Hepatocyte (in vitro differentiated cells): ENCODE results near the gene EPC1. TPM values are rescaled to one million over a fixed set of nuclear protein-coding genes. Genes with fewer than 3 reads are reported as not detected.

ENCODE experiments used
- DNase-seq: peaks from one replicate; pipeline ENCODE4 v3.0.0-alpha.2; 2016; ENCODE audit warnings: low spot score
- H2AFZ ChIP-seq: fragments of 200-600 bp; sonication (generic); 2 replicates; pipeline ENCODE4 v1.6.0; 2016; ENCODE audit warnings: antibody characterized with exemption, mild to moderate bottlenecking
- H3K27ac ChIP-seq: fragments of 200-600 bp; sonication (generic); 2 replicates; pipeline ENCODE4 v1.5.1; 2016; ENCODE audit warnings: mild to moderate bottlenecking
- H3K27me3 ChIP-seq: fragments of 200-600 bp; sonication (generic); 2 replicates; pipeline ENCODE4 v1.6.1; 2016
- H3K36me3 ChIP-seq: fragments of 200-600 bp; sonication (generic); replicated peaks from 2 replicates; pipeline ENCODE4 v1.5.1; 2016; ENCODE audit warnings: low read depth; ENCODE audit not compliant: insufficient read depth
- H3K4me1 ChIP-seq: fragments of 200-600 bp; sonication (generic); 2 replicates; pipeline ENCODE4 v1.5.1; 2016; ENCODE audit warnings: mild to moderate bottlenecking, moderate library complexity; ENCODE audit not compliant: insufficient read depth
- H3K4me2 ChIP-seq: fragments of 200-600 bp; sonication (generic); 2 replicates; pipeline ENCODE4 v1.6.0; 2016
- H3K4me3 ChIP-seq: fragments of 200-600 bp; sonication (generic); 2 replicates; pipeline ENCODE4 v1.5.1; 2016; ENCODE audit warnings: mild to moderate bottlenecking
- H3K79me2 ChIP-seq: fragments of 200-600 bp; sonication (generic); 2 replicates; pipeline ENCODE4 v1.6.0; 2017; ENCODE audit warnings: mild to moderate bottlenecking
- H3K9me2 ChIP-seq: fragments of 200-600 bp; sonication (generic); replicated peaks from 2 replicates; pipeline ENCODE4 v1.6.0; 2017; ENCODE audit warnings: mild to moderate bottlenecking; ENCODE audit not compliant: insufficient read depth
- H3K9me3 ChIP-seq: fragments of 200-600 bp; sonication (generic); 2 replicates; pipeline ENCODE4 v1.5.1; 2016; ENCODE audit warnings: low read depth, mild to moderate bottlenecking
- H4K20me1 ChIP-seq: fragments of 200-600 bp; sonication (generic); 2 replicates; pipeline ENCODE4 v1.6.0; 2016; ENCODE audit warnings: mild to moderate bottlenecking; ENCODE audit not compliant: insufficient read depth, poor library complexity, severe bottlenecking
- CTCF ChIP-seq: fragments of 200-600 bp; sonication (generic); IDR thresholded peaks from 2 replicates; pipeline ENCODE4 v1.5.1; 2016; ENCODE audit warnings: antibody characterized with exemption, mild to moderate bottlenecking; ENCODE audit not compliant: poor library complexity
- EZH2 ChIP-seq: fragments of 200-600 bp; sonication (generic); IDR thresholded peaks from 2 replicates; pipeline ENCODE4 v1.6.1; 2016; ENCODE audit warnings: antibody characterized with exemption, mild to moderate bottlenecking, borderline replicate concordance
- EZH2phosphoT487 ChIP-seq: fragments of 200-600 bp; sonication (generic); IDR thresholded peaks from one replicate; pipeline ENCODE4 v1.6.1; 2018; ENCODE audit warnings: antibody characterized with exemption, mild to moderate bottlenecking, low read depth, moderate library complexity; ENCODE audit not compliant: unreplicated experiment, severe bottlenecking
- WGBS: methylation state at CpG from one replicate; pipeline ENCODE4 v1.1.6; 2016; ENCODE audit warnings: low lambda C conversion rate; ENCODE audit errors: missing lambda C conversion rate; 5-methylcytosine and 5-hydroxymethylcytosine counted together
- polyA plus RNA-seq: library from polyadenylated mRNA; unstranded; fragments of >200 nt; fragmentation: Nextera tagmentation; extraction: Ambion mirVana; gene quantifications from 2 replicates; pipeline ENCODE4 v1.2.1, GENCODE V29; 2016
- total RNA-seq: library from RNA; depleted of rRNA; stranded (reverse); fragments of >200 nt; gene quantifications from 2 replicates; pipeline ENCODE4 v1.2.3, GENCODE V29; 2014

The EPC1 gene
- total and polyA plus RNA-seq, 2 experiments from 2014 or later: 19.4 to 36.3 TPM

- no peaks in the 10 kb centered on the region for H3K36me3 ChIP-seq
- H3K9me2 ChIP-seq: no peaks in the 10 kb centered on the region
- no peak overlapping the region for H3K4me2 ChIP-seq
- no peak for DNase-seq
- WGBS: 64% methylated on average over 4 of the region's 4 CpGs
- no peak overlapping the region for H3K27ac ChIP-seq
- H2AFZ ChIP-seq: no peak overlapping the region
- peaks cover 96% of the 10 kb centered on the region for H4K20me1 ChIP-seq
- no peaks in the 10 kb centered on the region for H3K9me3 ChIP-seq
- TF ChIP-seq EZH2phosphoT487: no peak
- no peak for TF ChIP-seq EZH2
- no peak for TF ChIP-seq CTCF
- peaks cover 99% of the 10 kb centered on the region for H3K79me2 ChIP-seq
- H3K4me1 ChIP-seq: peaks cover 10% of the 10 kb centered on the region
- no peak overlapping the region for H3K4me3 ChIP-seq
- H3K27me3 ChIP-seq: no peaks in the 10 kb centered on the region
Measured at GRCh38 chr10:32340596-32341180, 6.3 kb downstream of the EPC1 start.

- Histone ChIP-seq H4K20me1 (peaks cover 96% of the 10 kb centered on the region), H3K27ac (no peak overlapping the region), H3K9me2 (no peaks in the 10 kb centered on the region), H3K27me3 (no peaks in the 10 kb centered on the region), H3K9me3 (no peaks in the 10 kb centered on the region), H3K79me2 (peaks cover 99% of the 10 kb centered on the region), H3K4me2 (no peak overlapping the region), H3K4me1 (peaks cover 14% of the 10 kb centered on the region), H2AFZ (no peak overlapping the region), H3K36me3 (no peaks in the 10 kb centered on the region), H3K4me3 (no peak overlapping the region)
- WGBS: 98% methylated on average over 3 of the region's 3 CpGs
- no peak for DNase-seq
- TF ChIP-seq EZH2 (no peak), EZH2phosphoT487 (no peak), CTCF (no peak)
Measured at GRCh38 chr10:32338262-32338661, 8.7 kb downstream of the EPC1 start.

GRCh38 chr10:32337350-32337749 lies 9.6 kb downstream of the EPC1 start:
- no peak overlapping the region for H3K27ac ChIP-seq
- H4K20me1 ChIP-seq: peaks cover 98% of the 10 kb centered on the region
- no peak for DNase-seq
- H3K4me2 ChIP-seq: no peak overlapping the region
- H3K79me2 ChIP-seq: peaks cover 99% of the 10 kb centered on the region
- no peaks in the 10 kb centered on the region for H3K9me2 ChIP-seq
- H3K27me3 ChIP-seq: no peaks in the 10 kb centered on the region
- peaks cover 23% of the 10 kb centered on the region for H3K4me1 ChIP-seq
- H3K4me3 ChIP-seq: no peak overlapping the region
- no peaks in the 10 kb centered on the region for H3K9me3 ChIP-seq
- 100% methylated on average over 1 of the region's 1 CpG for WGBS
- H3K36me3 ChIP-seq: no peaks in the 10 kb centered on the region
- no peak for TF ChIP-seq CTCF
- TF ChIP-seq EZH2: no peak
- TF ChIP-seq EZH2phosphoT487: no peak
- no peak overlapping the region for H2AFZ ChIP-seq

GRCh38 chr10:32333849-32334248 lies 13.1 kb downstream of the EPC1 start:
- no peaks in the 10 kb centered on the region for H3K36me3 ChIP-seq
- H3K9me3 ChIP-seq: no peaks in the 10 kb centered on the region
- H3K27ac ChIP-seq: peak overlapping the region; percentile 57
- H3K79me2 ChIP-seq: peaks cover 99% of the 10 kb centered on the region
- no peaks in the 10 kb centered on the region for H3K9me2 ChIP-seq
- H4K20me1 ChIP-seq: peaks cover 98% of the 10 kb centered on the region
- H3K4me3 ChIP-seq: no peak overlapping the region
- no peak overlapping the region for H2AFZ ChIP-seq
- no peaks in the 10 kb centered on the region for H3K27me3 ChIP-seq
- no peak overlapping the region for H3K4me2 ChIP-seq
- no peak for DNase-seq
- TF ChIP-seq EZH2phosphoT487 (no peak), CTCF (no peak), EZH2 (no peak)
- WGBS: 80% methylated on average over 3 of the region's 3 CpGs
- peaks cover 35% of the 10 kb centered on the region for H3K4me1 ChIP-seq
